Measurements from ENCODE around the gene TMEM121.
A peak's percentile ranks its signal among the peaks of the same experiment; 100 is the strongest.
"Not testable (repeated sequence)": the region's sequence is repeated elsewhere in the genome, so short reads cannot be mapped to it uniquely, and the experiment has no call there.

TMEM121 gene

GRCh38 chr14:105547741-105548169 is 21.4 kb downstream of the TMEM121 start:
- DNase-seq: no peak

- no peak for DNase-seq
These were observed 23.1 kb downstream of the TMEM121 start for GRCh38 chr14:105549481-105549880.

GRCh38 chr14:105554022-105554421 is 27.6 kb downstream of the TMEM121 start:
- DNase-seq: no peak

- no peak for DNase-seq
These were observed 28.1 kb downstream of the TMEM121 start for GRCh38 chr14:105554523-105554922.

GRCh38 chr14:105557671-105558070 is 31.3 kb downstream of the TMEM121 start:
- not testable (repeated sequence) for DNase-seq

GRCh38 chr14:105558449-105559154 is 32.2 kb downstream of the TMEM121 start:
- DNase-seq: not testable (repeated sequence)

- DNase-seq: not testable (repeated sequence)
These were observed 33.1 kb downstream of the TMEM121 start for GRCh38 chr14:105559384-105560047.

GRCh38 chr14:105560048-105560669 is 33.8 kb downstream of the TMEM121 start:
- DNase-seq: not testable (repeated sequence)

GRCh38 chr14:105561345-105561744 is 35.0 kb downstream of the TMEM121 start:
- not testable (repeated sequence) for DNase-seq

GRCh38 chr14:105562713-105563346 is 36.4 kb downstream of the TMEM121 start:
- no peak for DNase-seq

GRCh38 chr14:105563347-105563737 is 37.0 kb downstream of the TMEM121 start:
- DNase-seq: no peak

- DNase-seq: not testable (repeated sequence)
These were observed 38.2 kb downstream of the TMEM121 start for GRCh38 chr14:105564536-105564935.

- DNase-seq: not testable (repeated sequence)
These were observed 39.0 kb downstream of the TMEM121 start for GRCh38 chr14:105565185-105565919.

- not testable (repeated sequence) for DNase-seq
These were observed 40.1 kb downstream of the TMEM121 start for GRCh38 chr14:105566248-105567163.

- DNase-seq: not testable (repeated sequence)
These were observed 41.1 kb downstream of the TMEM121 start for GRCh38 chr14:105567164-105568103.

GRCh38 chr14:105568140-105568843 is 41.9 kb downstream of the TMEM121 start:
- peak; percentile 35 for DNase-seq

- DNase-seq: no peak
These were observed 42.7 kb downstream of the TMEM121 start for GRCh38 chr14:105568859-105569766.

- no peak for DNase-seq
These were observed 44.1 kb downstream of the TMEM121 start for GRCh38 chr14:105570482-105570881.

All from NCI-H226 (cell line).